NT2/D1 (cell line): ENCODE data around the gene CFAP91.

Experiments
- DNase-seq: peaks from one replicate; pipeline ENCODE4 v3.0.0-alpha.2; 2011; ENCODE audit warnings: low read depth, low spot score
- H3K27me3 ChIP-seq: 2 replicates; pipeline ENCODE4 v1.6.0; 2011; ENCODE audit warnings: mild to moderate bottlenecking; ENCODE audit not compliant: insufficient read length, insufficient read depth
- H3K36me3 ChIP-seq: 2 replicates; pipeline ENCODE4 v1.6.1; 2011; ENCODE audit warnings: mild to moderate bottlenecking, low read length, mixed read lengths; ENCODE audit not compliant: insufficient read depth, insufficient read length
- H3K4me1 ChIP-seq: 2 replicates; pipeline ENCODE4 v1.5.1; 2011; ENCODE audit not compliant: insufficient read depth, insufficient read length
- H3K4me3 ChIP-seq: 2 replicates; pipeline ENCODE4 v1.5.1; 2011; ENCODE audit warnings: low read depth; ENCODE audit not compliant: insufficient read length
- H3K9ac ChIP-seq: 2 replicates; pipeline ENCODE4 v1.6.0; 2011; ENCODE audit warnings: low read depth; ENCODE audit not compliant: insufficient read length
- H3K9me3 ChIP-seq: 2 replicates; pipeline ENCODE4 v1.5.1; 2011; ENCODE audit warnings: mild to moderate bottlenecking, low read length; ENCODE audit not compliant: insufficient read depth
- SUZ12 ChIP-seq: IDR thresholded peaks from 2 replicates; pipeline ENCODE4 v1.6.1; 2011; ENCODE audit not compliant: insufficient read length, insufficient read depth; ENCODE audit errors: extremely low read depth
- YY1 ChIP-seq: IDR thresholded peaks from 2 replicates; pipeline ENCODE4 v1.6.1; 2011; ENCODE audit not compliant: insufficient read length, insufficient read depth
- ZNF274 ChIP-seq: IDR thresholded peaks from 2 replicates; pipeline ENCODE4 v1.6.1; 2011; ENCODE audit warnings: mild to moderate bottlenecking, low read depth, low read length

The CFAP91 gene

DNA sequence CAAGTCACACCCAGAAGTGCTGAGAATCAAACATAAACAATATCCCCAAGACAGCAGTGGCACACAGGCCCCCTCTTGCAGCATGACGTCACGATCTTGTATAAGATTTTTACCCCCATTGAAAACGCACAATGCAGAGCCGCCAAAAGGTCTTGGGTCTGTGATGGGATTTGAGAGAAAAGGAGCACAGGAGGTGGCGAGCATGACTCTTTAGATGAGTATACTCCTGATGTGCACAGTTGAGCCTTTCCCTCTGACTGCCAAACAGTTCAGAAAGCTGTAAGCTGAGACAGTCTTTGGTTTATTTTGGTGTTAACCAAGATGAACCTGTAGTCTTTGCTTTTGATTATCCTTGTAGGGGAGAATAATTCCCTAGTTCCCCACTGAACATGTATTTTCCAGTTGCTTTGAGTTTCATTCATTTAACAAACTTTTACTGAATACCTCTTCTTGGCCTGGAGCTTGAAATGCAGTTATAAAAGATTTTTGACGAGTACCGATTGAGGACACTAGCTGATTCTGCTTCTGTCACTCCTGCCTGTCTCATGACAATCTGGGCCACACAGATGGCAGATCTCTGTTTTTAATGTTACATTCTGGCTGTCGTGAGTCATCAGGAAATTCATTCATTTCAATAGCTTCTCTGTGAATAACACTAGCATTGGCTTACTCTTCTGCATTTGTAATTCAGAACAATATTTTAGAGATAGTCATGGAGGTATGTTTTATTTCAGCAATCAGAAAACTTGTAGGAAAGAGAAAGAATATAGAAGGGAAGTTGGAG lies 28.9 kb downstream of the CFAP91 start:
- Histone ChIP-seq H3K4me3 (no peak overlapping the region), H3K27me3 (no peaks in the 10 kb centered on the region), H3K36me3 (no peaks in the 10 kb centered on the region), H3K9me3 (no peaks in the 10 kb centered on the region), H3K4me1 (no peaks in the 10 kb centered on the region), H3K9ac (no peak overlapping the region)
- DNase-seq: no peak
- TF ChIP-seq ZNF274 (no peak), YY1 (no peak), SUZ12 (no peak)

DNA sequence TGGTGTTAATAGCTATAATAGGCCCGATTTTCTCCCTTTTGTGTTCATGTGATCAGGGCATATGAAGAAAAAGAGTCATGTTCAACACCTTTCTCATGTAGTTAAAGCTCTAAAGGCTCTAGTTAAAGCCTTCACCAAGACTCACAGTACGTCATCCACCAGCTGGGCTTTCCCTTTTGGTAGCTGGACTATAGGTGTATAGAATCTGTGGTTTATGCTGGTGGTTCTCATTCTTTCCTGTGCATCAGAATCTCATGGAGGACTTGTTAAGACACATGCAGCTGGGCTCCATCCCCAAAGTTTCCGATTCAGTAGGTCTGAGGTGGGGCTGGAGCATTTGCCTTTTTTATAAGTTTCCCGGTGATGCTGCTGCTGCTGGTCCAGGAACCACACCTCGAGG lies 31.0 kb downstream of the CFAP91 start:
- Histone ChIP-seq H3K4me3 (no peak overlapping the region), H3K9me3 (no peaks in the 10 kb centered on the region), H3K4me1 (no peaks in the 10 kb centered on the region), H3K9ac (no peak overlapping the region), H3K36me3 (no peaks in the 10 kb centered on the region), H3K27me3 (no peaks in the 10 kb centered on the region)
- TF ChIP-seq ZNF274 (no peak), SUZ12 (no peak), YY1 (no peak)
- no peak for DNase-seq

DNA sequence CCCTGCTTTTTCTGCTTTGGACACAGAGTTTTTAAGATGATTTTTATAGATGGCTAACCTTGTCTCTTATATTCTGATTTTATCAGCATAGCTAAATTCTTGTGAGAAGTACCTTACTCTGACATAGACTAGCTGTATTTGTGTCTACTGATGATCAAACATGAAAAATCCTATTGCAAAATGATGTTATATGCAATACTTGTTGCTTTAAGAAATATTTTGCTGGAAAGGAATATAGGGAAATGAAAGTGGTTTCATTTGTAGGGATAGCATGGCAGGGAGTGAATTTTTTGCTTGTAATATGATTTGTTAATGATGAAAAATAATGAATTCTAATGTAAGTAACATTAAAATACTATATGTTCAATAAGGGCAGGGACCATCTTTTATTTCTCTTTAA lies 35.9 kb downstream of the CFAP91 start:
- no peak for DNase-seq
- H3K27me3 ChIP-seq: no peaks in the 10 kb centered on the region
- H3K36me3 ChIP-seq: no peaks in the 10 kb centered on the region
- no peak overlapping the region for H3K9ac ChIP-seq
- H3K4me3 ChIP-seq: no peak overlapping the region
- TF ChIP-seq YY1: no peak
- TF ChIP-seq SUZ12: no peak
- no peak for TF ChIP-seq ZNF274
- H3K4me1 ChIP-seq: no peaks in the 10 kb centered on the region
- H3K9me3 ChIP-seq: no peaks in the 10 kb centered on the region

DNA sequence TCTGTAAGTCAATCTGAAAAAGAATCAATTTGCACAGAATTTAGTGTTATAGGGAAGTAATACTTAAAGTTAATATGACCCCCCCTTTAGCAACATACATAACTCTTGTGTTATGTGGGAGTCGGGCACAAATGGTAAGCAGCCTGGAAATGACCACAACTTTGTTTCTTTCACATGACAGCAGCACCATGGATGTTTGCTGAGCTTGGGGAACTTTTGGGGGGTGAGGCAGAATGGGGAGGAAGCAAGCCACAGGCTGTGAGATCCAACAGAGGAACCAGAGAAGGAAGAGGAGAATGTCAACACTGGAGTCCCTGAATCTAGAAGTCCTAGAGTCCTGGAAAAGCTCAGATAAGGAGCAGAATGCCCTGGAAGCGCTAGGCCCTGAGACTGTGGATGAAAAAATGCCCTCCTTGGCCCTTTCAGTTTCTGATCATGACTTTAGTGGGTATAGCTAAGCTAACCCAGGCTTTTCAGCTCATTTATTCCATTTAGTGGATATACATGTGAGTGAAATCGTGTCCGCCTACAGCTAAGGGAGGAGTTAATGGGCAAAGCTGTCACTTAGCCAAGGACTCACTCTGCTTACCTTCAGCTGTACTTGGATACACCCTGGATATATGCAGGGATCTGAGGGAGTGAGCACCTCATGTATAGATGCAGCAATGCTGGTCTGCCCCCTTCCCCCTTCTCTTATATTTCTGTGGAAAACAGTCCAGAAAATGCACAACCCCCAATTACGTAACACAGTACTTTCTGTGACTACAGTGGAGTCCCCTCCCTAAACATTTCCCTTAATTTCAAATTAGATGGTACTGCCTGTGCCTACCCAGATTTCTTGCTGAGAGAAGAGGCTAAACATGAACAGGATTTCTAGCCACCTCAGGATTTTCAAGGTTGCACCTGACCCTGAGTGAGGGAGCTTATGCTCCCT lies 39.1 kb downstream of the CFAP91 start:
- Histone ChIP-seq H3K4me1 (no peaks in the 10 kb centered on the region), H3K36me3 (no peaks in the 10 kb centered on the region), H3K27me3 (no peaks in the 10 kb centered on the region), H3K9me3 (no peaks in the 10 kb centered on the region), H3K4me3 (no peak overlapping the region), H3K9ac (no peak overlapping the region)
- TF ChIP-seq SUZ12 (no peak), YY1 (no peak), ZNF274 (no peak)
- no peak for DNase-seq

DNA sequence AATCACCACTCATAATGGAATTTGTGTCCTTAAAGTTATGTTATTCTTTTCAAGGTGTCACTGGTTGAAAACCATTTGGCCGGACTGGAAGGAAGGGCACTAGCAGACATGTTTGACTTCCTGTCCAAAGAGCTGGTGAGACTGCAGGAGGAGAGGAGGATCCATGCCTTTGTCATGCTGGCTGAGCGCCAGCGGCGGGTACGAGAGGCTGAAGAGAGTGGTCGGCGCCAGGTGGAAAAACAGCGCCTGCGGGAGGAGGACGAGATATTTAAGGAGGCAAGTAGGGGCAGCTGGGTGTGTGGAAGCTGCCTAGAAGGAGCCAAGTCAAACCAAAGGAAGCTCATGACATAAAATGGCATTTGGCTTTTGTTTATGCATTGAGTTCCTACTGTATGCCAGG lies 41.1 kb downstream of the CFAP91 start:
- no peak overlapping the region for H3K9ac ChIP-seq
- no peaks in the 10 kb centered on the region for H3K9me3 ChIP-seq
- TF ChIP-seq YY1 (no peak), SUZ12 (no peak), ZNF274 (no peak)
- H3K4me1 ChIP-seq: no peaks in the 10 kb centered on the region
- no peaks in the 10 kb centered on the region for H3K36me3 ChIP-seq
- no peak overlapping the region for H3K4me3 ChIP-seq
- no peaks in the 10 kb centered on the region for H3K27me3 ChIP-seq
- no peak for DNase-seq

DNA sequence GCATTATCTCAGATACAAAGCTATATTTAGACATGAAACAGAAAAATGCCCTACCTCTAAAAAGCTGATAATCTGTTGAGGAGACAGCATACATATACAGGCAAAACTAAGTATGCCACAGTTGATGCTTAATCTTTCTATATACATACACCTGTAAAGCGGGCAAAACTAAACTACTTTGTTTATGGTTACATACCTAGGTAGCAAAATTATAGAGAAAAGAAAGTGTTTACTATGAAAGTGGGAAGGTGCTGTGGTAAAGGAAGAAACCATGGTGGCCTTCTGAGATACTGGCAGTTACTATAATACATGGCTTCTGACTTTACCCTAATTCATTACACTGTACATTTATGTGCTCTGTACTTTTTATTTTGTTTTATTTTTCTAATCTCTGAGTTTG lies 43.1 kb downstream of the CFAP91 start:
- TF ChIP-seq YY1 (no peak), ZNF274 (no peak), SUZ12 (no peak)
- Histone ChIP-seq H3K36me3 (no peaks in the 10 kb centered on the region), H3K4me3 (no peak overlapping the region), H3K27me3 (no peaks in the 10 kb centered on the region), H3K9ac (no peak overlapping the region), H3K9me3 (no peaks in the 10 kb centered on the region), H3K4me1 (no peaks in the 10 kb centered on the region)
- DNase-seq: no peak

DNA sequence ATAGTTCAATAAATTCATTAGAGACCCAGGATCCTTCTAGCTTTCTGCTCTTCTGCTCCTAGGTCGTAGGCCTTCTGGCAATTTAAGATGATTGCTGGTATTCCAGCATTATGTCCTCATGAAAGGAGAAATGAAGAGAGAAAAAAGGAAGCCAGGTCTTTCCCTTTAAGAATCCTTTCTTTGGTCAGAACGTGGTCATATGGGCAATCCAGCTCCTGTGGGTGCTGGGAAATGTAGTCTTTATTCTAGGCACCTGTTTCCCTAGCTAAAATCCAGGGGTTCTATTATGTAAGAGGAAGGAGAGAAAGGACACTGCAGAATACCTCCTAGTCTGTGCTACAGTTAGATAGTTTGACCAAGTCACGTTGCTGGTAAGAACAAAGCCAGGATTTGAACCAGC lies 43.6 kb downstream of the CFAP91 start:
- H3K27me3 ChIP-seq: no peaks in the 10 kb centered on the region
- H3K4me1 ChIP-seq: no peaks in the 10 kb centered on the region
- no peak for DNase-seq
- H3K9ac ChIP-seq: no peak overlapping the region
- no peak for TF ChIP-seq YY1
- no peak for TF ChIP-seq SUZ12
- no peak for TF ChIP-seq ZNF274
- H3K4me3 ChIP-seq: no peak overlapping the region
- H3K9me3 ChIP-seq: no peaks in the 10 kb centered on the region
- H3K36me3 ChIP-seq: no peaks in the 10 kb centered on the region

DNA sequence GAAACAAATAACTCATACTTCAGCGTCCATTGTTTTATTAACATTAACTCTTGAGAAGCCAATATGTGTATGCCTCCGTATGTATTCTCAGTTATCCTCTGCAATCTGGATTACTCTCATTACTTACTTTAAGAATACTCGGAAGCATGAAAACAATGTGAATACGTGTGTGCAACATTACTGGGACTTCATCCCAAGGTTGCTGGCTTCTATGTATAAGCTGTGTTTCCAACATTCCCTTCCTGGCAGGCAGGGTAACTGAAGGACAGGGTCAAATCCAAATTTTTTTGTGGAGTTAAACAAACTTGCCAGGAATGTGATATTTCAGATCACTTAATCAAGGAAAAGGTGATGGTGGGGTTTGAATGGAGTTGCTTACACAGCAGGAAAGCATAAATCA lies 44.5 kb downstream of the CFAP91 start:
- H3K36me3 ChIP-seq: no peaks in the 10 kb centered on the region
- H3K9ac ChIP-seq: no peak overlapping the region
- no peak for TF ChIP-seq ZNF274
- no peak for TF ChIP-seq YY1
- no peak for TF ChIP-seq SUZ12
- no peaks in the 10 kb centered on the region for H3K4me1 ChIP-seq
- no peak overlapping the region for H3K4me3 ChIP-seq
- no peaks in the 10 kb centered on the region for H3K9me3 ChIP-seq
- H3K27me3 ChIP-seq: no peaks in the 10 kb centered on the region
- DNase-seq: no peak
